Cardiac septum (tissue), 1 donor: ENCODE data around the gene MAPRE2. TPM values are rescaled to one million over a fixed set of nuclear protein-coding genes. Genes with fewer than 3 reads are reported as not detected.

ENCODE experiments used
- DNase-seq: peaks from one replicate; pipeline ENCODE4 v3.0.0-alpha.2; 2020; ENCODE audit warnings: low spot score
- intact Hi-C: fragments of 100-400 bp; cut with DNase I; formaldehyde crosslinking; loops from one replicate; pipeline ENCODE4 v1.14.0; 2022
- long read RNA-seq: library from polyadenylated mRNA; unstranded; transcript quantifications from one replicate; pipeline ENCODE4 v2.0.0, GENCODE V29; 2021
- total RNA-seq: library from RNA; stranded (reverse); fragmentation: NEBNext Ultra II Directional; extraction: Animal tissue kit (Norgen Biotek cat#: 25700); gene quantifications from one replicate; pipeline ENCODE4 v1.2.1, GENCODE V29; 2021
- donor health status: DM: no; HTN: no; CAD: no.

The MAPRE2 gene
- 164 TPM for total RNA-seq
- long read RNA-seq, full-length matches to known transcripts, result 214 of 310 reads
- long read RNA-seq, partial matches to known transcripts, result 29 of 310 reads
- long read RNA-seq, other reads (novel, unspliced or antisense), result 67 of 310 reads

DNA sequence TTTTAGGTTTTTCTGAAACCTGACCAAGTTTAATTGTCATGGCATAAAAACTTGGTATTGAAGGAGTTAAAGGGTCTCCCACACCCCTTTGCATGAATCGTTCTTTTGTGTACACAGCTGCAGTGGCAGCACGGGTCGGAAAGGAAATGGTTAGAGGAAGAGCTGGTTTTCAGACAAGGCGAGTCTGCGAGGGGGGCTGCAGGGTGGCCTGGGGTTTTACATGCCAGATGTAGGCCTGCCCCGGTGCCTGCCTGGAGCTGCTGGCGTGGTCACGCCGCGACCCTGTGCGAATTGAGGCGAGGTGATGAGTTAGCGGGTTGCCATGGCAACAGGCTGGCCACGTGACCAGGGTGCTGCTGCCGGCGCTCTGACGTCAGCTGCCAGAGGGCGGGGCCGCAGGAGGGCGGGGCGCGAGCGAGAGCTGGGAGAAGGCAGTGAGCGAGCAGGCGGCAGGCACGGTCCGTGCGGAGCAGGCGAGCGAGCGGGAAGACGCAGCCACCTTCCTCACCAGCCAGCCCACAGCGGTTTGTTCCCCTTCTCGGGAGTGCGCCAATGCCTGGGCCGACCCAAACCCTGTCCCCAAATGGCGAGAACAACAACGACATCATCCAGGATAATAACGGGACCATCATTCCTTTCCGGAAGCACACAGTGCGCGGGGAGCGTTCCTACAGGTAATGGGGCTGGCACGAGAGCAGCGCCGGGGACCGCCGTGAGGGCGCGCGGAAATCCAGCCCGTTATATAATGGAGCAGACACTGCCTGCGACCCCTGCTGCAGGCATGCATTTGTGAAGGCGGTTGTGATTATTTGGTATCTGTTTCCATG lies at the start of gene MAPRE2:
Gene MAPRE2 (plus strand): TSS at position 426 of the 827 bp plus-strand sequence. CDS start 127 bp downstream, at position 553.
- intact Hi-C loops, result loop anchor here (5.0 kb wide), 3 partner anchors 36 to 76 kb away; no protein-coding TSS in a partner anchor
- peak; percentile 100 for DNase-seq

DNA sequence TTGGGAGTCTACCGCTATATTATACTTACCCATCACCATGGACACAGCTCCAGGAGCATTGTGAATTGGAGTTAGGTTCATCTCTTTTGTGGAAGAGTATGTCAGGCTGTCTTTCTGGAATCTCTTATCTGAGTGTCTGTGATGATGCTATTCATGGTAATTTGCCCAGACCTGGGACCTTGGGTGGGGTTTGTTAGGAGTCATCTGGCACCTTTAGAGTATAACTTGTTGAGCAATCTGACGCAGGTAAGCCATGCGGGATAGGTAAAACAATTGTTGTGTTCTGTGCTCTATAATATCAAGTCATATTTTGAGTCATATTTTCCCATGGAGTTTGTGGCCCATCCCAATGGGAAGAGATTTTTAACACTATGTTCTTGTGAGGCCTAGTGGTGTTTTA lies 49.7 kb upstream of the MAPRE2 start:
- DNase-seq, result no peak
- intact Hi-C loops, result no loop called here

DNA sequence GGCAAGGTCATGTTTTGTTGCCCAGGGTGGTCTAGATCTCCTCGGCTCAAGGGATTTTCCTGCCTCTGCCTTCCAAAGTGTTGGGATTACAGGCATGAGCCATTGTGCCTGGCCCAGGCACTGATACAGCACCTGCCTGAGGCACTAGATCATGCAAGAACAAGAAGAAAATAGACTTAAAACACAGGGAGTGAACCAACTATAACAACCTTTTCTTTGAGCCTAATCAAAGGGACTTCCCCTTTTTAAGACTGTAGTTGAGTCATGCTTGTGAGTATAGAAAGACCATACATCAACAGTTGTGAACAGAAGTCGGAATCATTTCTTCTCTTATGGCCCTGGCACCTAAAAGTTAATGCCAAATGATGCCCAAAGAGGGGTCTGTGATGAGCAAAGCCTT lies 47.9 kb upstream of the MAPRE2 start:
- no peak for DNase-seq
- intact Hi-C loops, result no loop called here

DNA sequence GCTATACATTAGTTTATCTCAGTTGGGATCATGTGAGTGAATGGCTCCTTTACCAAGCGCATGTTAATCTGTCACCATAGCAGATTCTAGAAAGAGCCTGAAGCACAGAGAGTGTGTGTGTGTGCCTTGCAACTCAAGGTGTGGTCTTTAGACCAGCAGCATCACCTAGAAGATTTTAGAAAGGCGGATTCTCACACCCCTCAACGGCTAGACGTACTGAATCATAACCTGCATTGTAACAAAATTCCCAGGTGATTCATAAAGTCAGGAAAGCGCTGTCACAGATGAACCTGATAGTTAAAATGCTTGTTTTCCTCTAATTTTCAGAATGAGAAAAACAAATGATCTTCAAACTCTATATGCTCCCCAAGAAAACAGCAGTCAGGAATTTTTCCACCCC lies 45.5 kb upstream of the MAPRE2 start:
- DNase-seq, result no peak
- intact Hi-C loops, result no loop called here

DNA sequence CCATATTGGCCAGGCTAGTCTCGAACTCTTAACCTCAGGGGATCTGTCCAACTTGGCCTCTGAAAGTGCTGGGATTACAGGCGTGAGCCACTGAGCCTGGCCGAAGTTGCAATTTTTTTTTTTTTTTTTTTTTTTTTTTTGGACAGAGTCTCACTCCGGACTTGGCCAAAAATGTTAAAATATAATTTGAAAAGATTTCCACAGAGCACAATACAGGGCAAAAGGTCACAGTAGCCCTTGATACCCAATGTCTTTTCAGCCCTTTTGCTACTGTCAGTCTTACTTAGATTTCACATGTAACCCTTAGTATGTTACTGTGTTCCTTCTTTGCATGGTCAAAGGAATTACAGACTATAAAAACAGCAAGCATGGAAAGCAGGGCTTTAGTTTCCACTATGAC lies 42.6 kb upstream of the MAPRE2 start:
- intact Hi-C loops, result no loop called here

DNA sequence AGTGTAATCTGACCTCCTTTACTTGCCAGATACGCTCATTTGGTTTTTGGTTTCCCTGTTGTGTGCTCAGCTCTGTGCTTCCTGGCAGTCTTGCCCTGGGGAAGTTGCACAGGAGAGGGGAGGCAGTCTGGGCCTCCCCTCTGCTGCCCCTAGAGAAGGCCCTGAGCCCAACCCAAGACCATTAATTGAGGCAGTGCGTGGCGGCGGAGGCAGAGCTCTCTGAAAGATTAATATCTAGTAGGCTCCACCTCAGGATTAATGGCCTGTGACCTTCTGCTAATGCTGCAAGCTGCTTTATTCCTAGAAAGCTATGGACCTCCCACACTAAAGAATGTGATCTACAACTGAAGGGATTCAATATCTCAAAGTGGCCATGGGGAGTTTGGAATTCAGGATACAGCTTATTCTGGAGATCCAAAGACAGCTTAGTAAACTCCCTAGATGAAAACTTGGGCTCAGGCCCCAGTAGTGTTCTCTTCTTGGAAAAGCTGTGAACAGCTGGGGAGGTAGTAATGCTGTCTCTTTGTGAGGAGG lies 41.4 kb upstream of the MAPRE2 start:
- no peak for DNase-seq

More for the DNA sequence above, 42.6 kb upstream of the MAPRE2 start:
- DNase-seq, result no peak

DNA sequence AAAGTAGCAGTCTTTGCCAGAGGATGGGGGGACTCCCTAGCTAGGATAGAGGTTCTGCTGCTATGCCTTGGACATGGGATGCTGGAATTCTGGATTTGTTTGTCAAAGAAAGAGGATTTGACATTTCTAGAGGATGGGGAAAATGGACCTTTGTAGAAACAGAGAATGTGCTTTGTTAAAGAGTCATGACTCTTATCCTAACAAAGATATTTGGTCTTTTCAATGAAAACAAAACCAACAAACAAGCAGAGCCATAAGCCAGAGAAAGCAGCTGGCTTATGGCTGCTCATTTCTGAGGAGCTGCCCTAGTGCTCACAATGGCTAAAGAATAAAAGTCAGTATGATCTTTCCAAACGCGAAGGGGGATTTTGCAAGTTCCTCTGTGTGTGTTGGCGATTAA lies 40.8 kb upstream of the MAPRE2 start:
- intact Hi-C loops, result no loop called here
- DNase-seq, result no peak

More for the DNA sequence above, 41.4 kb upstream of the MAPRE2 start:
- intact Hi-C loops, result no loop called here

DNA sequence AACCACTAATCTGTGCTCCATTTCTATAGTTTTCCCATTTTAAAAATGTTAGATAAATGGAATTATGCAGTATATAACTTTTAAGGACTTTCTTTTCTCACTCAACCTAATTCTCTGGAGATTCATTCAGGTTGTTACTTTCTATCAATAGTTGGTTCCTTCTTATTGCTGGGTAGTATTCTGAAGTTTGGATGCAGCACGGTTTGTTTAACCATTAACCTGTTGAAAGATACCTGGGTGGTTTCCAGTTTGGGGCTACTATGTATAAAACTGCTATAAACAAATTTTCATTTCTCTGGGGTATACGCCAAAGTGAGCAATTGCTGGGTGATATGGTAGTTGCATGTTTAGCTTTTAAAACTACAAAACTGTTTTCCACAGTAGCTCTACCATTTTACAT lies 39.1 kb upstream of the MAPRE2 start:
- intact Hi-C loops, result no loop called here
- DNase-seq, result no peak

DNA sequence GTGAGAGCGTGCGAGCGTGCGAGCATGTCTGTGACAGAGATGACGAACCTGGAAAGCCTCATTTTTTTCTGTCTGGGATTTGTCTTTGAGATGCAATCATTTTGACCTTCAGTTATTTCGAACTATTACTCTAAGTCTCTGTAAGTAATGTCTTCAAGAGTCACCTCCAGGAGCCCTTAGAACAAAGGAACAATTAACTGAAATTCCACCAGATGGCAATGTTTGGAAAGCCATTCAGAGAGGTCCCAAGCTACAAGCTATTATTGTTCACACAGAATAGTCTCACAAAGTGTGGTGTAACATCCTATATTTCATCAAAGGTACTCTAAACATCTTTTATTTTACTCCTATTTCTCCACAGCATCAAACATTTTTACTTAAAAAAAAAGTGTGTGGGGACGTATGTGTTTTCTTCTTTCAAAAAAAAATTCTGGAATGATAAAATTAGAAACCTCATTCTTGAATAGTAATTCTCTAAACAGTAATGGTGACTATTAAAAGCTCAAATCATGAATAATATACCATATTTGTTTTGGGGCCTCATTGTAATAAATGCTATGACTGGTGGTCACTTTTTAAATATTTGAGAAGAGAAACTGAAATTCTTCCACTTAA lies 35.1 kb upstream of the MAPRE2 start:
- no peak for DNase-seq
- intact Hi-C loops, result no loop called here

DNA sequence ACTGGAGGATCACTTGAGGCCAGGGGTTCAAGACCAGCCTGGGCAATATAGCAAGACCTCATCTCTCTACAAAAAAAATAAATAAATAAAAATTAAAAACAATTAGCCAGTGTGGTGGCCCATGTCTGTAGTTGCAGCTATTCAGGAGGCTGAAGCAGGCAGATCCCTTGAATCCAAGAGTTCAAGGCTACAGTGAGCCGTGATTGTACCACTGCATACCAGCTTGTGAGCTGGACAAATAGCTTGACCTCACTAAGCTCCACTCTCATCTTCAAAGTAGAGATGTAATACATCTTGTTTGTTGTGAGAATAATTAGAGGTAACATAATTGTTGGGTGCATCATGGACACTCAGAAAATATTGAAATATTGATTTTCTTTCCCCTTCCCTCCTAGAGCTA lies 31.1 kb upstream of the MAPRE2 start:
- intact Hi-C loops, result no loop called here

DNA sequence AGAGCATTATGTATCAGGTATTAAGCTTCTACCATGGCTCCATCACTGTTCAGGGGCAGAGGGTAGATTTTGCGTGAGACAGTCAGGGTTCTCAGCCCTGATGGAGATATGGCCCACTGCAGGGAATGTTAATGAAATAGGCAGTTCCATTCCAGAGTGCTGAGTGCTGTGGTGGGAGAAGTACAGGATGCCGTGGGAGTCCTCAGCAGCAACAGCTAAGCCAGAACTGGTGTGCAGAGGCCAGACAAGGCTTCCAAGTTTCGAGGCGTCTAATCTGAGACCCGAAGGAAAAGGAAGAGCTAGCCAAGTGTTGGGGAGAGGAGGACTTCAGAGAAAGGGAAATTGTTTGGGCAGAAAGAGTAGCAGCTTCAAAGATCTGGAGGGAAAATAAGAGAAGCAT lies 30.2 kb upstream of the MAPRE2 start:
- intact Hi-C loops, result no loop called here
- DNase-seq, result no peak

More for the DNA sequence above, 31.1 kb upstream of the MAPRE2 start:
- DNase-seq, result no peak

DNA sequence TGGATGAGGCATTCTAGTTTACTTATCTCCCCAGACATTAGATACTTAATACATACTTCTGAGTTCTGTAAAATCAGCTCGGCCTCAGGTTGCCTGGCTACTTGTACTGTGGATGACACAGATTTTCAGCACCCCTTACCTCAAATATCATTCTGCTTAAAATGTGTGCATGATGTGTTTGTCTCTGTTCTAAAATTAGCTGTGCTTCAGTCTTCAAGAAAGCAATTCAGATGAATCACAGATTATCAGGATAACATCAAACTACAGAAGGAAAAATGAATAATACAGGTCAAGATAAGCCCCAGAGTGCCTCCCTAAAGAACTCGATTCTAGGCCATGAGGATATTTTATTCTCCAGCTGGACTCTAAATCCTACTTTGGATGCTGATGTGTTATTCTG lies 21.3 kb upstream of the MAPRE2 start:
- DNase-seq, result no peak
- intact Hi-C loops, result loop anchor here (10.0 kb wide), 2 partner anchors 225 to 335 kb away; partner anchors contain the start of gene ZNF397

DNA sequence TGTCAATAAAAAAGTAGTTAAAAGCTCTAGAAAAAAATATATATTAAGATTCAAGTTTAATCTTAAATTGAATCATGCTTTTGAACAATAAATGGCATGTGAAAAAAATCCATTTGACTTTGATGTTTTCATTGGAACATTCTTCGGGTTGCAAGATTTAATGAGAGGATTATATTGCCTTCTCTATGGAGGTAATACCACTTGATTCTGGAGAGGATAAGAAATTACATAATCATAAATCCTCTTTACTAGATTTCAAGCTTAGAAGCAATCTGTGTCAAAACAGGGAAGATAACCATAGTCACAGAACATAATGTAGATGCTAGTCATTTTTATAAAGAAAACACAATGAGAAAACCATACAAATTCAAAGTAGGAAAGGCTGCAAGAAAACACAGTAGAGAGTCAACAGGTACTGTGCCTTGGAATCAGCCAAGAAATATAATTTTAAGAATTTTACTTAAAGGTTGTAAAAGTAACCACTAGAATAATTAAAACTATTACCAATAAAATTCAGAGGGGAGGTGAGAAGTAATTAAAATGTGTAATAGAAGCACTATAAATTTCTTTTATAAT lies 18.7 kb upstream of the MAPRE2 start:
- intact Hi-C loops, result loop anchor here (10.0 kb wide), 2 partner anchors 222 to 332 kb away; partner anchors contain the start of gene ZNF397
- DNase-seq, result no peak

DNA sequence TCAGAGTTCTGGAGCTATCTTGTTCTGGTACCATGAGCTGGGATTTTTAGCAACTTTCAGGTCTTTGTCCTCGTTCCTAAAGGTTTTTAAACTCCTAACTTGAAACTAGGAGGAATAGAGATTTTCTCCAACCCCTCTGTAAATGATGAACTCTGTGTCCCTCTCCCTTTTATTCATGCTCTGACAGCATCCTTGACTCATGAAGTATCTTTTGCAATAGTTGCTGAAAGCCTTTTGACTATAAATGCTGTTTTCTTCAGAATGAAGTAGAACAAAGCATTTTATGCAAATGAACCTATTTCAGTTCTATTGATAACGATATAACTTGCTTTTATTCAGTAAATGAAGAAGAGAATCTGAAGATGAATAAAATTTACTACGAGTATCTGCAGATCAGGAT lies 17.0 kb upstream of the MAPRE2 start:
- DNase-seq, result no peak

DNA sequence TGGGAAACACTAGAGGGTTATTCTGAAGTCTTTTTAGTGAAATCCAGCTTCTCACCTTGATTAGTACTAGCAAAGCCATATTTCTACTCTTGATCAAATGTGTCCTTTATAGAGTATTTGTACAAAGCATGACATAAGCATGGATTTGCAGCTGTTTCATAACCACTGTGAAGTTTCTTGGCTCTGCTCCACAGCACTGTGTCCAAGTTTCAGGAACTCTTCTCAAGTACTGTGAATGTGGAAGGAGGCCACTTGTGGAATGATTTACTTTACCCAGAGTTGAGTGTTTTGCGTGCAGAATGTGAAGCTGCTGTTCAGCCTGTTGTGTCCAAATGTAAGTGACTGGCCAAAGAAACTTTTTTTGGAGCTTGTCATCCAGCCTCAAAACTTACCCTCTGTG lies 16.2 kb upstream of the MAPRE2 start:
- intact Hi-C loops, result loop anchor here (1.0 to 10.0 kb wide), 3 partner anchors 119 to 330 kb away; partner anchors contain the start of gene ZNF397
- DNase-seq, result no peak

More for the DNA sequence above, 17.0 kb upstream of the MAPRE2 start:
- intact Hi-C loops, result loop anchor here (10.0 kb wide), 2 partner anchors 221 to 331 kb away; partner anchors contain the start of gene ZNF397

DNA sequence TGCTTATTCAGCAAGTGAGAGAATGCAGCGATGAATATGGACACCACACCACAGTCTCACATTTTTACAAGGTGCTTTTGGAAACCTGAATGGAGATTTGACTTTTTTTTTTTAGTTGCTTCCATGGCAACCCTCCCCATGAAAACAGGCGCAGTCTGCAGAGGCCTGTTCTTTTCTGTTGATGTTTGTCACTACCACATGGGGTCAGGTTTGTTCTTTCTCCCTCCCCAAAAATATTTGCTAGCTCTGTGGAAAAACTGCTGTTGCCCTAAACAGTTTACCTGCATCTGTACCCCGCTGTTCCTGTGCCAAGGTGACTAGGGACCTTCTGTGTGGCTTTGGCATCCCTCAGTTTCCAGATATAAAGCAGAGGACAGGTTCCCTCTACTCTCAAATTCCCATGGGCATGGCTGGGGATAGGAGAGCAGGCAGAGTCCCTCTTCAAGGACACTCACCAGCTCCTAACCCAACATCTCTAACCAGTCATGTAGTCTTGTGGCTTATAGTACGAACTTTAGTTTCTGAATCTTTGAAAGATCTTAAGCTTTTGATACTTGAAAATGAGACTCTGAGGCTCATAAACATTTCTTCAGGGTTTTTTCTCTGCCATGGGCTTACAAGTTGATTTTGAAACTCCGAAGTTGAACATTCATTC lies 14.7 kb upstream of the MAPRE2 start:
- intact Hi-C loops, result loop anchor here (10.0 kb wide), 2 partner anchors 218 to 328 kb away; partner anchors contain the start of gene ZNF397
- DNase-seq, result no peak

DNA sequence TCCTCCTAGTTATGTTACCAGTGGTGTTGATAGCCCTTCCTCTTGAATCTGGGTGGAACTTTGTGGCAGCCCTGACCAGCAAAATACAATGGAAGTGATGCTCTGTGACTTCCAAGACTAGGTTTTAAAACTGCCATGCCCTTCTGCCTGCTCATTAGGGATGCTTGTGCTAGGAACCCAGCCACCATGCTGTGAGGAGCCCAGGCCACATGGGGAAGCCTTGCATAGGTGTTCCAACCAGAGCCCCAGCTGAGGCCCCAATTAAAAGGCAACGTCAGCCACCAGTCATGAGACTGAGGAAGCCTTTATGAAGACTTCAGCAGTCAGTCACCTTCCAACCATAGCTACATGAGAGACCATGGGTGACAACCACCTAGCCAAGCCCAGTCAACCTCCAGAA lies 14.0 kb upstream of the MAPRE2 start:
- intact Hi-C loops, result loop anchor here (10.0 kb wide), 2 partner anchors 218 to 328 kb away; partner anchors contain the start of gene ZNF397
- no peak for DNase-seq

DNA sequence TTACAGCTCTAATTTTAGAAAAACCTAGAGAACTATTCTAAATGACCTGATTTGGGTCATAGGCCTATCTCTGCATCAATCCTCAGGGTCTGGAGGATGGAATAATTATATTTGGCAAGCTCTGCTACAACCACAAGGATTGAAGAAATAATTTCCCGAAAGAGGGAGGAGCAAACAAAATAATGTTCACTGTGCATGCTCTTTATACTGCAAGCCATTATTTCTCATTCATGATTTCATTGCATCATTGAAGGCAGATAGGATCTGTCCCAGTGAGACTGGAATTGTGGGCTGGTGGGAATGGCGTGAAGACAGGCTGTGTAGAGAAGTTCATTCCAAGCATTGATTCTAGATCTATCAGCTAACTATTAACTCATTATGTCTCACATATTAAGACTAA lies 12.7 kb upstream of the MAPRE2 start:
- no peak for DNase-seq
- intact Hi-C loops, result loop anchor here (10.0 kb wide), 2 partner anchors 216 to 326 kb away; partner anchors contain the start of gene ZNF397

DNA sequence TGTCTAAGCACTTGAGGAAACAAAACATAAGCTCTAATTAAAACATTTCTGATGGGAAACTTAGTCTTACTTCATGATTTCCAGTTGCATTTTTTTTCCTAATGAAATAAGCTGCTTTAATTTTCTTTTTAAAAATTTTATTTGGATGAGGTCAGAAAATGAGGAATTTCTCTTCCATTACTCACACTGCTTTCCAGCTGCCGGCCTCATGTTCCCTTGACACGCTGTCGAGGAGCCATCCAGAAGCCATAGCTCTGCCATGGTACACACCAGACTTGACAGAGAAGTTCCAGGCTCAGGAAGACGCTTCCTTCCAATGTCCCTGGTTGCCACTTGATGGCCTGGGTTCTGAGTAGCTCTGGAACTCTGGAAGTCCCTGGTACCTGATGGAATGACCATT lies 12.1 kb upstream of the MAPRE2 start:
- DNase-seq, result no peak
- intact Hi-C loops, result loop anchor here (10.0 kb wide), 2 partner anchors 216 to 326 kb away; partner anchors contain the start of gene ZNF397
